ENCODE measurements around the gene POU6F1. TPM values are rescaled to one million over a fixed set of nuclear protein-coding genes. Genes with fewer than 3 reads are reported as not detected.

Gene POU6F1
- total RNA-seq, 1 donor from 2014 or later: 9.0 TPM

DNA sequence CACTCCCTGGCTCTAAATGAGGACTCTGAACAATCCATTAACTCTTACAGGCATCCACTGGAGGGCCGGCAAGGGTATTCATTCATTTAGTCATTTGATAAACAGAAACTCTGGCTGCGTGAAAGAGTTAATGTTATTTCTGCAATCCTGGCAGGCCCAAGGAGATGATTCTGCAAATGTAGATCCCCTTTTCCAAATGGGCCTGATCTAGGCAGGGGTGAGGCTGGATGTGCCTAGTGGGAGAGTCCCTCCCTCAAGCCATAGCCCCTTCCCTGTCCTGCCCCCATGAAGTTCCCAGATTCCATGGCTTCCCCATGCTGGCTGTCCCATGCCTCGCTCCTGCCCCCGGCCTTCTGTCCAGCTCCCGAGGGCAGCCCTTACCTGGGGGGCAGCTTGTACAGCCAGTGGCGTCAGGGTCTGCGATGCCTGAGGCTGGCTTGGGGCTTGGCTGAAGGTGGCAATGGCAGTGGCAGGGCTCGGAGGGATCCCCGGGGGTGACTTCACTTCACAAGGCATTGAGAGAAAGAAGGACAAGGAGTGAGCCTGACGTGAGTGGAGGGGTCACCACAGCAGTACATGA lies 18.4 kb downstream of the POU6F1 start:
- no peak for FAIRE-seq

DNA sequence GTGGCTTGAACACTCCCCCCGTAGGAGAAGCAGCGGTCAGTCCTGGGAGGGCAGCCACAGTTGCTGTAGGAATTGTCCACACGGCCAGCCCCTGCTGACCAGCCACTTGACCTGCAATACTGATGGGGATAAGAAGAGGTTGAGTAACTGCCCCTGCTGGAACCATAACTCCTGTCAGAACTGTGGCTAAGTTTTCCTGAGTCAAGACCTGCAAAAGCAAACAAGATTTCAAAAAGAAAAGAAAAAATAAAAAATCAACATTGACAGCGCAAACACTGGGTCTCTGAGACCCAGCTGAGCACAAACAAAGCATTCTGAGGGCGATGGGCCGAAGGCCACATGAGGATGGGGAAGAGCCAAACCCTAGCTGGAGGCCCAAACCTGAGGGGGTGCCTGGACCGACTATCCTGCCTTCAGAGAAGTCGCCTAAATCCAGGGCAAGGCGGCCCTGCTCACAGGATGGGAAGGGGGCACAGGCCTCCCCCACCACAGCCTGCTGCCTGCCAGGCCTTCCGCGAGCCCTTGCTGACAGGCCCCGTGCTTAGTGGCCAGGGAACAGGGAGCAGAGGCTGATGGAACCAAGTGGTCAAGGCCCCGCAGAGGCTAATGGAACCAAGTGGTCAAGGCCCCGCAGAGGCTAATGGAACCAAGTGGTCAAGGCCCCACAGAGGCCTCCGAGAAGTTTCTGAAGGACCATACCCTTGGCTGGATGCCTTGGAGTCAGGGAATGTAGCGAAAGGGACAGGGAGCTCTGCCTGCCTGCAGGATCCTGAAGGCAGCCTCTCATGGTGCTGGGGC lies 19.1 kb downstream of the POU6F1 start:
- DNase-seq (ENCODE audit: low spot score in 2 of 2): no peak
- no peak for FAIRE-seq

More for the DNA sequence above, 18.4 kb downstream of the POU6F1 start:
- DNase-seq (ENCODE audit: low spot score in 2 of 2): no peak

DNA sequence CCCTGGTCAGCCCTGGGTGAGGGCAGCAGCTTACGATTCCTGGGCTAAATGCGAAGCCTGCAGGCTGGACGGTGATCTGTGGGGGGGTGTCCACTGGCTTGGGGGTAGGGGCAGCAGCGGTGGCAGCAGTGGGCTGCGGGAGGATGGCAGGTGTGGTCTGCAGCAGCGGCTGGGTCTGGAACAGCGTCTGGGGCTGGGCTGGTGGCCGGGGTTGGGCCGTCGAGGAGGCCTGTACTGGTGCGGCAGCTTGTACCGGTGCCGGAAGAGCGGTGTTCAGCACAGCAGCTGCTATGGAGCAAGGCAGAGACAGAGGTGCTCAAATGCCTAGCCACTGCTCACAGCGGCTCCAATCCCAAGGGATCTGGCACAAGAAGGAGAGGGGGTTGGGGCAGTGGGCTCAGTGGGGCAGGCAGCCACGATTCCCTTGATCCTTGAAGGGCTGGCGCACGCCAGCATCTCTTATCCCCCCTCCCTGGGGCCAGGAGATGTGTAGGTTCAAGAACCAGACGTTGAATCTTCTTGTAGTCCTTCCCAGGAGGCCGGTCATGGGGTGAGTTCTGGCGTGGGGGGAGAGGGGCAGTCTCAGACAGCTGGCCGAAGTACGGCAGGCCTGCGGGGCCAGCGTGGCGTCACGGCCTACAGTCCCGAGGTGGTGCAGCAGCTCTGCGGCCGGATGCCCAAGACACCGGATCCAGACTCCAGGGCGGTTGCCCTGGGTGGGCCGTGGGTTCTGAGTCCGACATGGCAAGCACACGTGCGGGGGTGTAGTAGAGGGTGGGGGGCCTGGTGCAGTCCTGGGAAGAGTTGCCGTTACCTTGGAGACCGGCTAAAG lies 19.9 kb downstream of the POU6F1 start:
- DNase-seq (ENCODE audit: low spot score in 2 of 2) (no peak), FAIRE-seq (no peak)

- DNase-seq (ENCODE audit: low spot score in 2 of 2) (no peak), FAIRE-seq (no peak)
These were observed 21.3 kb downstream of the POU6F1 start for GRCh38 chr12:51196547-51196946.

GRCh38 chr12:51195841-51196240 lies 22.0 kb downstream of the POU6F1 start:
- DNase-seq (ENCODE audit: low spot score in 2 of 2) (no peak), FAIRE-seq (no peak)

DNA sequence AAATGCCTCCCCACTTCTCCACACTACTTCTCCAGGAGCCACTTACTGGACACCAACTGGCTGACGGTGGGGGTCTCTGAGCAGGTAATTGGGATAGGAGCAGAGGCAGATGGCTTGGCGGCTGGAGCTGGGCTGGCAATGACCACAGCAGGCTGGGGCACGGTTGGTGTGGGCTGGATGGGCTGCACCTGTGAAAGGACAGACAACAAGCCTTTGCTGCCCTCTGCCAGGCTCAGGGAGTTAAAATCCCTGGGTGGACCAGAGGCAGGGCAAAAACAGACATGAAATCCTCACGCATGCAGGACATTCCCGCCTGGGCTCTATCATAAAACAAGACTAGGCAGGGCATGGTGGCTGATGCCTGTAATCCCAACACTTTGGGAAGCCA lies 25.6 kb downstream of the POU6F1 start:
- FAIRE-seq (no peak), DNase-seq (ENCODE audit: low spot score in 2 of 2) (no peak)

- no peak for DNase-seq (ENCODE audit: low spot score in 2 of 2)
- FAIRE-seq: no peak
These were observed 26.2 kb downstream of the POU6F1 start for GRCh38 chr12:51191516-51192283.

GRCh38 chr12:51190820-51191219 lies 27.0 kb downstream of the POU6F1 start:
- no peak for DNase-seq (ENCODE audit: low spot score in 2 of 2)
- no peak for FAIRE-seq

- FAIRE-seq (no peak), DNase-seq (ENCODE audit: low spot score in 2 of 2) (no peak)
These were observed 28.0 kb downstream of the POU6F1 start for GRCh38 chr12:51189790-51190355.

DNA sequence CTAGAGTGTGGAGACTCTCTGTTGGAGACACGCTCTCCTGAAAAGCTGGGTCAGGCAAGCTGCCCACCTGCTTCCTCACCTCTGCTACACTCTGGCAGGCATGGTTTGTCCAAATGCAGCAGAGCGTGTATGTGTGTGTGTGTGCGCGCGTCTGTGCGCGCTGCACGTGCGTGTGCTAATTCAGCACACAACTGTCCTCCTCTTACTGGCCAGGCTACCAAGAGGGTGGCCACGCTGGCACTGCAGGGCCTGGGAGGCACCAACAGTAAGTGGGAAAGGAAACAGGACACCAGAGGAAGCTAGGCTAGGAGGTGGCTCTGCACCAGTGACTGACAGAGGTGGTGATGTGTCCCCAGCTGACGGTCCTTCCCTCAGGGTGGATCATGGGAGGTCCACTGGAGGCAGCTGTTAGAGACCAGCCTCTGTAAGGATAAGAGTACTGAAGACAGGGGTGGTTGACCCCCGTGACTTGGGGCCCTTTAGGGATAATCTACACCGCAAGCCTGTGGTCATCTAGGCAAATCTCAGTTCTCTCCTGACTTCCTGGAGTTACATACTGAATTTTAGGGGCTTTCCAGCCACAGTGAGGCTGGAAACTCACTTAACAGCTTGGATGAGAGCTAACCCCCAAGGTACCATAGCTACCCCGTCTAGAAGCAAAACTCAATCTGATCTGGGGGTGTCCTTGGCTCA lies 29.4 kb downstream of the POU6F1 start:
- FAIRE-seq: no peak
- no peak for DNase-seq (ENCODE audit: low spot score in 2 of 2)

DNA sequence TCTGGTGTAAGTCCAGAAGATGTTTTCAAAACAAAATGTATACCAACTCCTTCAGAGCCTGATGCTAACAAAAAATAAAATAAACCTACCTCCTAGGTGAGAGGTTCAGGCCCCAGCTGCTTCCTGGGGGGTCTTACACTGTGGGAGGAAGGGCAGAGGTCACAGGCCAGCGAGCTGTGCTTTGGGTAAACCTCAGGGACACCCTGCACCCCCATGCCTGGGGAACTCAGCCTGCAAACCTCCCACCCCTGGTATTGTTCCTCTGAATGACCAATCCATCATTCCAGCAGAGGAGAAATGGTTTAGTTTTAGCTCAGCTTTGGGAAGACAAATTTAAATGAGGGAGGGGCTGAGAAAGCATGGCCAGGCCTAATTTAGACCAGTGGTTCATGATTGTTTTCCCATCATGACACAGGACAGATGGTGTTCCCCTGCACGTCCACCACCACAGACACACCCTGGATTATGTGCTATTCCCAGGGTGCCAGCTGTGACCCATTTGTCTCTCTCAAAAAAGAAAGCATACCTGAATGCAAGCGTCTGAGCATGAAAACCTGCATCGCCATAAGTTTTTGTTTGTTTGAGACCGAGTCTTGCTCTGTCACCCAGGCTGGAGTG lies 30.4 kb downstream of the POU6F1 start:
- DNase-seq (ENCODE audit: low spot score in 2 of 2) (no peak), FAIRE-seq (no peak)

GRCh38 chr12:51186465-51187085 lies 31.3 kb downstream of the POU6F1 start:
- no peak for DNase-seq (ENCODE audit: low spot score in 2 of 2)
- no peak for FAIRE-seq

DNA sequence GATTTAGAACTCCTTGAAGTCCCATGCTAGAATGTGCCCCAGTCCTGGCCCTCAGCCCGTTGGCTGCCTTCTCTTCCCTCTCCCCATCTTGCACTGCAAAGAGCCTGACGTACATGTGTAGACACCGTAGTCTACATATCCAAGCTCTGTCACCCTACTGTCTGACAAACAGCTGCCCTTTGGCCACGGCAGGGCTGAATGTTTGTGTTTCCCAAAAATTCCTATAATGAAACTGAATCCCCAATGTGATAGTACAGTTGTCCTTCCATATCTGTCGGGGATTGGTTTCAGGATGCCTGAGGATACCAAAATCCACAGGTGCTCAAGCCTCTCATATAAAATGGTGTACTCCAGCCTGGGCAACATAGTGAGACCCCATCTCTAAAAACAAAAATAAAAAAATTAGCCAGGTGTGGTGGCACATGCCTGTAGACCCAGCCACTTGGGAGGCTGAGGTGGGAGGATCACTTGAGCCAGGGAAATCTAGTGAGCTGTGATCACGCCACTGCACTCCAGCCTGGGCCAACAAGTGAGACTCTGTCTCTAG lies 32.6 kb downstream of the POU6F1 start:
- DNase-seq (ENCODE audit: low spot score in 2 of 2): no peak
- FAIRE-seq: no peak

GRCh38 chr12:51183816-51184215 lies 34.0 kb downstream of the POU6F1 start:
- no peak for DNase-seq (ENCODE audit: low spot score in 2 of 2)
- FAIRE-seq: no peak

DNA sequence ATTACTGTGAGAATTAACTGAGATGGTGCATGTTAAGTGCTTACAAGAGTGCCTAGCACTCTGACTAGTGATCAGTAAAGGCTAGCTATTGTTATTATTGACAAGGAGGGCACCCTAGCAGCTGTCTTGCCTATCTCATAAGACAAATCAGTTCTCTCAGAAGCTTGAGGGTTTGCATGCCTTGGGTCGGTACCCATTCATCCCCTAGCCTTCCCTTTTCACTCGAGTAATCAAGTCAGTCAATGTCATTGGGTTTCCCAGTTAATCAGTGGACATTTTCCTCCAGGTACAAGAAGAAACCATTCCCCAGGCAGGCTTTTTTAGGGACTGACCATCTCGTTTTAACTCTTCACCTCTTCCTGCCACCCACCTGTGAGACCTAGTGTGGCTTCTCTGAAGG lies 34.5 kb downstream of the POU6F1 start:
- no peak for FAIRE-seq
- DNase-seq (ENCODE audit: low spot score in 2 of 2): no peak

DNA sequence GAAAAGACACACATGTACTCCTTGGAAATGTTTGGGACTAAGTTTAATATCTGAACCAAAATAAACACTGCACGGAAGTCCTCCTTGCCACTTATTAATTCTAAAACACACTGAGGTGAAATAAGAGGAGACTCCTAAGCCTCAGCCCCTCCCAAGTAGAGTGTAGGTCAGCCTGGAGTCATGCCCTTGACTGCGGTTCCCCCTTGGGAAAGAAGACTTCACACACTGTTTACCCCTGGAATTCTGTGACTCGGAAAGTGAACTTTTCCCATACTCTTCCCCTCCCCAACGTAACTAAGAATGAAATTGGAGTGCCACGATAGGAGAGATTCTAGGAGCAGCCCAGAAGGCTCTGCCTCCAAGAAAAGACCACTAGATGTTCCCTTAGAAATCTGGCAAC lies 36.3 kb downstream of the POU6F1 start:
- FAIRE-seq: no peak
- no peak for DNase-seq (ENCODE audit: low spot score in 2 of 2)

GRCh38 chr12:51177897-51178296 lies 40.0 kb downstream of the POU6F1 start:
- DNase-seq (ENCODE audit: low spot score in 2 of 2) (no peak), FAIRE-seq (no peak)

DNA sequence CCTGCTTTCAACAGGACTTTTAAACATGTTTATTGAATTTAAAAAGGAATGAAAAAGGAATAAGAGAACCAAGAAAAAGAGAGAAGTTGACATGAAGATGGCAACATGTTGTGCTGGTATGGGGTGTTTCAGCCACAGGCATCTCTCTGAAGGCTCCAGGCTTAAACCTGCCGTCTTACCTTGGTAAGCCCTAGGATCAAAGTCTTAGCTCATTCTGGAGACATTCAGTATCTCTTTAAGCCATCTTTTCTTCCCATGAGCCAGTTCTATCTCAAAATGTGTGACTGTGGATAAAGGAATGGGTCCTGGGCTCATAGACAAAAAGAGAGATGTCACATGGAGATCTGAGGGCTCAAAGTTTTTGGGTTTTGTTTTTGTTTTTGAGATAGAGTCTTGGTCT lies 43.4 kb downstream of the POU6F1 start:
- DNase-seq (ENCODE audit: low spot score in 2 of 2): no peak
- no peak for FAIRE-seq
